IPS-18a (cell line): ENCODE data around the gene PACSIN2.
"Not testable (repeated sequence)": the region's sequence is repeated elsewhere in the genome, so short reads cannot be mapped to it uniquely, and the experiment has no call there.

Experiments used
- H3K27ac ChIP-seq: one replicate; pipeline ENCODE4 v1.5.1; 2013; ENCODE audit warnings: low read length
- H3K27me3 ChIP-seq: one replicate; pipeline ENCODE4 v1.6.1; 2013; ENCODE audit warnings: mild to moderate bottlenecking, low read length; ENCODE audit not compliant: control insufficient read depth, insufficient read depth
- H3K36me3 ChIP-seq: one replicate; pipeline ENCODE4 v1.6.1; 2013; ENCODE audit warnings: low read depth, low read length; ENCODE audit not compliant: control insufficient read depth
- H3K4me1 ChIP-seq: one replicate; pipeline ENCODE4 v1.6.1; 2013; ENCODE audit warnings: low read depth, low read length; ENCODE audit not compliant: control insufficient read depth
- H3K4me3 ChIP-seq: one replicate; pipeline ENCODE4 v1.5.1; 2013; ENCODE audit warnings: low read length
- H3K9ac ChIP-seq: one replicate; pipeline ENCODE4 v1.6.1; 2013; ENCODE audit warnings: mild to moderate bottlenecking, low read length, moderate library complexity
- H3K9me3 ChIP-seq: one replicate; pipeline ENCODE4 v1.6.1; 2013; ENCODE audit warnings: low read depth, low read length; ENCODE audit not compliant: control insufficient read depth

The PACSIN2 gene

GRCh38 chr22:42996646-42997365 lies 18.1 kb downstream of the PACSIN2 start:
- Histone ChIP-seq H3K9ac (no peak overlapping the region), H3K4me3 (no peak overlapping the region), H3K36me3 (no peaks in the 10 kb centered on the region), H3K4me1 (peaks cover 17% of the 10 kb centered on the region), H3K9me3 (no peaks in the 10 kb centered on the region), H3K27me3 (no peaks in the 10 kb centered on the region), H3K27ac (no peak overlapping the region)

- not testable (repeated sequence) for H3K9ac ChIP-seq, H3K36me3 ChIP-seq, H3K9me3 ChIP-seq, H3K4me1 ChIP-seq, H3K4me3 ChIP-seq, H3K27ac ChIP-seq, H3K27me3 ChIP-seq
Observed at GRCh38 chr22:42995654-42996053, 19.3 kb downstream of the PACSIN2 start.

GRCh38 chr22:42994917-42995562 lies 19.9 kb downstream of the PACSIN2 start:
- Histone ChIP-seq H3K27me3 (no peaks in the 10 kb centered on the region), H3K36me3 (no peaks in the 10 kb centered on the region), H3K27ac (no peak overlapping the region), H3K4me1 (peaks cover 7% of the 10 kb centered on the region), H3K9ac (no peak overlapping the region), H3K9me3 (no peaks in the 10 kb centered on the region), H3K4me3 (no peak overlapping the region)

- no peak overlapping the region for H3K4me3 ChIP-seq
- H3K27me3 ChIP-seq, result no peaks in the 10 kb centered on the region
- no peak overlapping the region for H3K9ac ChIP-seq
- H3K27ac ChIP-seq, result no peak overlapping the region
- no peaks in the 10 kb centered on the region for H3K9me3 ChIP-seq
- no peaks in the 10 kb centered on the region for H3K36me3 ChIP-seq
- H3K4me1 ChIP-seq, result peaks cover 7% of the 10 kb centered on the region
Observed at GRCh38 chr22:42994276-42994916, 20.6 kb downstream of the PACSIN2 start.

GRCh38 chr22:42993651-42994275 lies 21.2 kb downstream of the PACSIN2 start:
- peaks cover 7% of the 10 kb centered on the region for H3K4me1 ChIP-seq

GRCh38 chr22:42992886-42993479 lies 22.0 kb downstream of the PACSIN2 start:
- Histone ChIP-seq H3K27ac (no peak overlapping the region), H3K36me3 (no peaks in the 10 kb centered on the region), H3K27me3 (no peaks in the 10 kb centered on the region), H3K4me1 (peaks cover 7% of the 10 kb centered on the region), H3K4me3 (no peak overlapping the region), H3K9ac (no peak overlapping the region), H3K9me3 (no peaks in the 10 kb centered on the region)

More at GRCh38 chr22:42993651-42994275, 21.2 kb downstream of the PACSIN2 start:
- no peak overlapping the region for H3K27ac ChIP-seq
- H3K4me3 ChIP-seq, result no peak overlapping the region
- no peaks in the 10 kb centered on the region for H3K9me3 ChIP-seq
- no peaks in the 10 kb centered on the region for H3K27me3 ChIP-seq
- no peaks in the 10 kb centered on the region for H3K36me3 ChIP-seq
- H3K9ac ChIP-seq, result no peak overlapping the region

GRCh38 chr22:42992092-42992491 lies 22.9 kb downstream of the PACSIN2 start:
- Histone ChIP-seq H3K27ac (no peak overlapping the region), H3K9me3 (no peaks in the 10 kb centered on the region), H3K27me3 (no peaks in the 10 kb centered on the region), H3K36me3 (no peaks in the 10 kb centered on the region), H3K9ac (no peak overlapping the region), H3K4me1 (peaks cover 7% of the 10 kb centered on the region), H3K4me3 (no peak overlapping the region)

- Histone ChIP-seq H3K27me3 (no peaks in the 10 kb centered on the region), H3K9ac (no peak overlapping the region), H3K36me3 (no peaks in the 10 kb centered on the region), H3K27ac (no peak overlapping the region), H3K9me3 (no peaks in the 10 kb centered on the region), H3K4me3 (no peak overlapping the region), H3K4me1 (peaks cover 10% of the 10 kb centered on the region)
Observed at GRCh38 chr22:42991010-42991651, 23.8 kb downstream of the PACSIN2 start.

GRCh38 chr22:42990131-42990838 lies 24.7 kb downstream of the PACSIN2 start:
- H3K4me3 ChIP-seq, result no peak overlapping the region
- no peak overlapping the region for H3K27ac ChIP-seq
- no peaks in the 10 kb centered on the region for H3K36me3 ChIP-seq
- H3K4me1 ChIP-seq, result peaks cover 12% of the 10 kb centered on the region
- H3K9me3 ChIP-seq, result no peaks in the 10 kb centered on the region
- no peak overlapping the region for H3K9ac ChIP-seq
- no peaks in the 10 kb centered on the region for H3K27me3 ChIP-seq

GRCh38 chr22:42986115-42986514 lies 28.8 kb downstream of the PACSIN2 start:
- Histone ChIP-seq H3K4me3 (no peak overlapping the region), H3K4me1 (peaks cover 11% of the 10 kb centered on the region), H3K27ac (no peak overlapping the region), H3K9me3 (no peaks in the 10 kb centered on the region), H3K9ac (no peak overlapping the region), H3K36me3 (no peaks in the 10 kb centered on the region), H3K27me3 (no peaks in the 10 kb centered on the region)
